Caco-2 (cell line): ENCODE data around the gene EFCAB5. TPM values are rescaled to one million over a fixed set of nuclear protein-coding genes. Genes with fewer than 3 reads are reported as not detected.

Experiments used
- BruUV-seq: library from RNA; stranded (reverse); fragments of 400-500 nt; replicated peaks from 2 replicates; lab custom pipeline; 2021; lab: Mats Ljungman, UMichigan
- CTCF ChIA-PET: fragments of 300-600 bp; sonication (Branson Sonifier 250); formaldehyde crosslinking; loops from one replicate; lab custom pipeline; 2022; ENCODE audit warnings: antibody characterized with exemption; lab: Charles Lee
- POLR2A ChIA-PET: fragments of 300-600 bp; sonication (Branson Sonifier 250); formaldehyde crosslinking; loops from one replicate; lab custom pipeline; 2022; ENCODE audit warnings: antibody characterized with exemption; lab: Charles Lee
- DNase-seq, 2 experiments: peaks; one replicate each; pipeline versions ENCODE4 v3.0.0 to v3.0.0-alpha.2; 2020 to 2022
- H3K27me3 ChIP-seq: replicated peaks from 2 replicates; pipeline ENCODE4 v1.6.0; 2011; ENCODE audit warnings: low read length; ENCODE audit not compliant: control insufficient read depth, insufficient read depth
- H3K36me3 ChIP-seq: 2 replicates; pipeline ENCODE4 v1.5.1; 2011; ENCODE audit warnings: low read length; ENCODE audit not compliant: control insufficient read depth, insufficient read depth
- H3K4me1 ChIP-seq: fragments of 250-450 bp; sonication (Bioruptor Pico); 2 replicates; pipeline ENCODE4 v1.5.1; 2020; ENCODE audit warnings: mild to moderate bottlenecking
- H3K4me3 ChIP-seq: 2 replicates; pipeline ENCODE4 v1.5.1; 2011; ENCODE audit warnings: low read depth, mild to moderate bottlenecking, control low read depth, low read length
- H3K9me3 ChIP-seq: fragments of 250-450 bp; sonication (Bioruptor Pico); 2 replicates; pipeline ENCODE4 v1.5.1; 2020; ENCODE audit warnings: mild to moderate bottlenecking, moderate library complexity
- H3K27ac Mint-ChIP-seq: one replicate; pipeline ENCODE4 v1.8.0; 2022; ENCODE audit warnings: mixed read lengths; ENCODE audit not compliant: unreplicated experiment
- H3K27me3 Mint-ChIP-seq: one replicate; pipeline ENCODE4 v1.8.0; 2022; ENCODE audit warnings: mixed read lengths; ENCODE audit not compliant: insufficient read depth, unreplicated experiment
- H3K36me3 Mint-ChIP-seq: one replicate; pipeline ENCODE4 v1.8.0; 2022; ENCODE audit warnings: mild to moderate bottlenecking, mixed read lengths; ENCODE audit not compliant: insufficient read depth, unreplicated experiment
- H3K4me1 Mint-ChIP-seq: one replicate; pipeline ENCODE4 v1.8.0; 2022; ENCODE audit warnings: low read depth, mixed read lengths; ENCODE audit not compliant: unreplicated experiment
- H3K4me3 Mint-ChIP-seq: one replicate; pipeline ENCODE4 v1.8.0; 2022; ENCODE audit warnings: mild to moderate bottlenecking, moderate library complexity, mixed read lengths; ENCODE audit not compliant: unreplicated experiment
- H3K9me3 Mint-ChIP-seq: one replicate; pipeline ENCODE4 v1.8.0; 2022; ENCODE audit warnings: mixed read lengths; ENCODE audit not compliant: unreplicated experiment
- CTCF ChIP-seq, 2 experiments: fragments of 200-600 bp in 1 of 2; IDR thresholded peaks; 1 replicate in 1 of 2; 2 replicates in 1 of 2; pipeline versions ENCODE4 v1.5.1 to v1.8.0; 2011 to 2022; ENCODE audit warnings: antibody characterized with exemption in 1 of 2, control low read depth in 1 of 2, inconsistent platforms in 1 of 2, low read depth in 1 of 2, low read length in 1 of 2, mild to moderate bottlenecking in 1 of 2, moderate library complexity in 1 of 2; ENCODE audit not compliant: insufficient read depth in 1 of 2, severe bottlenecking in 1 of 2, unreplicated experiment in 1 of 2
- intact Hi-C: fragments of 100-400 bp; cut with micrococcal nuclease; formaldehyde crosslinking; loops from one replicate; pipeline ENCODE4 v1.10.0; 2022; ENCODE audit not compliant: unreplicated experiment
- total RNA-seq: library from RNA; stranded (reverse); gene quantifications from 2 replicates; pipeline ENCODE4 v1.2.3, GENCODE V29; 2022

Gene EFCAB5
- total RNA-seq, 1 experiment from 2014 or later: 0.43 TPM

- Mint-ChIP-seq H3K4me1 (no peaks in the 10 kb centered on the region), H3K36me3 (peaks cover 36% of the 10 kb centered on the region), H3K4me3 (no peak overlapping the region), H3K27me3 (no peaks in the 10 kb centered on the region), H3K27ac (no peak overlapping the region), H3K9me3 (no peaks in the 10 kb centered on the region)
- intact Hi-C loops: no loop called here
- POLR2A ChIA-PET: no interaction called here
- no peak for TF ChIP-seq CTCF (IDR thresholded peaks at IDR 0.05; ENCODE audit: insufficient read depth in 1 of 2, low read depth in 1 of 2, low read length in 1 of 2, severe bottlenecking in 1 of 2, unreplicated experiment in 1 of 2)
- Histone ChIP-seq H3K9me3 (no peaks in the 10 kb centered on the region), H3K4me1 (no peaks in the 10 kb centered on the region), H3K36me3 (peaks cover 1% of the 10 kb centered on the region), H3K27me3 (no peaks in the 10 kb centered on the region), H3K4me3 (no peak overlapping the region)
- BruUV-seq: no TSS peak
- CTCF ChIA-PET: no interaction called here
- no peak for DNase-seq
Observed at GRCh38 chr17:30130121-30130520, 188.7 kb downstream of the EFCAB5 start.

DNA sequence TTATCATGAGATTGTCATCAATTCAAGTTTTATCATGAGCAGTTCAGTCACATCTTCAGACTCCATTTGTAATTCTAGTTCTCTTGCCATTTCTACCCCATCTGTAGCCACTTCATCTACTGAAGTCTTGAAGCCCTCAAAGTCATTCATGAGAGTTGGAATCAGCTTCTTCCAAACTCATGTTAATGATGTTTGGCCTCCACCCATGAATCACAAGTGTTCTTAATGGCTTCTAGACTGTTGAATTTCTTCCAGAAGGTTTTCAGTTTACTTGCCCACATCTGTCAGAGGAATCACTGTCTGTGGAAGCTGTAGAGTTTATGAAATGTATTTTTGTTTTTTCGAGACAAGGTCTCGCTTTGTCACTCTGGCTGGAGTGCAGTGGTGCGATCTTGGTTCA lies 191.2 kb downstream of the EFCAB5 start:
- Histone ChIP-seq H3K36me3 (no peaks in the 10 kb centered on the region; the same call in none of the 2 replicates), H3K4me3 (no peak overlapping the region), H3K9me3 (no peaks in the 10 kb centered on the region), H3K4me1 (no peaks in the 10 kb centered on the region), H3K27me3 (no peaks in the 10 kb centered on the region)
- POLR2A ChIA-PET: interaction anchor here (0.6 kb wide), 1 partner anchor 207 kb away, joined by 6 read pairs; no protein-coding TSS in a partner anchor
- H3K27ac Mint-ChIP-seq: no peak overlapping the region
- H3K9me3 Mint-ChIP-seq: no peaks in the 10 kb centered on the region
- H3K4me3 Mint-ChIP-seq: no peak overlapping the region
- DNase-seq: no peak
- CTCF ChIA-PET: interaction anchor here (0.6 kb wide), 1 partner anchor 263 kb away, joined by 3 read pairs; no protein-coding TSS in a partner anchor
- intact Hi-C loops: no loop called here
- no peaks in the 10 kb centered on the region for H3K4me1 Mint-ChIP-seq
- no peak for TF ChIP-seq CTCF (IDR thresholded peaks at IDR 0.05; ENCODE audit: insufficient read depth in 1 of 2, low read depth in 1 of 2, low read length in 1 of 2, severe bottlenecking in 1 of 2, unreplicated experiment in 1 of 2)
- BruUV-seq: no TSS peak
- peaks cover 36% of the 10 kb centered on the region for H3K36me3 Mint-ChIP-seq
- H3K27me3 Mint-ChIP-seq: no peaks in the 10 kb centered on the region

GRCh38 chr17:30133197-30133596 lies 191.8 kb downstream of the EFCAB5 start:
- no peak for DNase-seq
- intact Hi-C loops: no loop called here
- Mint-ChIP-seq H3K27me3 (no peaks in the 10 kb centered on the region), H3K4me1 (no peaks in the 10 kb centered on the region), H3K9me3 (no peaks in the 10 kb centered on the region), H3K4me3 (no peak overlapping the region), H3K27ac (no peak overlapping the region), H3K36me3 (peaks cover 36% of the 10 kb centered on the region)
- Histone ChIP-seq H3K4me1 (no peaks in the 10 kb centered on the region), H3K9me3 (no peaks in the 10 kb centered on the region), H3K4me3 (no peak overlapping the region), H3K27me3 (no peaks in the 10 kb centered on the region), H3K36me3 (no peaks in the 10 kb centered on the region; the same call in 1 of the 2 replicates)
- CTCF ChIA-PET: interaction anchor here (0.6 to 1.2 kb wide), 3 partner anchors 8 to 263 kb away, joined by 3 to 4 read pairs (median 4); no protein-coding TSS in a partner anchor
- BruUV-seq: no TSS peak
- POLR2A ChIA-PET: no interaction called here
- no peak for TF ChIP-seq CTCF (IDR thresholded peaks at IDR 0.05; ENCODE audit: insufficient read depth in 1 of 2, low read depth in 1 of 2, low read length in 1 of 2, severe bottlenecking in 1 of 2, unreplicated experiment in 1 of 2)
